Measurements from ENCODE around the gene MTHFD2L. TPM values are rescaled to one million over a fixed set of nuclear protein-coding genes. Genes with fewer than 3 reads are reported as not detected.

The MTHFD2L gene
- total and polyA plus RNA-seq, 9 of the 15 experiments (the other 6 are each of a cell fraction or from before 2014, with no cell fraction given), result 10.0 to 39.0 (median 26.0) TPM

DNA sequence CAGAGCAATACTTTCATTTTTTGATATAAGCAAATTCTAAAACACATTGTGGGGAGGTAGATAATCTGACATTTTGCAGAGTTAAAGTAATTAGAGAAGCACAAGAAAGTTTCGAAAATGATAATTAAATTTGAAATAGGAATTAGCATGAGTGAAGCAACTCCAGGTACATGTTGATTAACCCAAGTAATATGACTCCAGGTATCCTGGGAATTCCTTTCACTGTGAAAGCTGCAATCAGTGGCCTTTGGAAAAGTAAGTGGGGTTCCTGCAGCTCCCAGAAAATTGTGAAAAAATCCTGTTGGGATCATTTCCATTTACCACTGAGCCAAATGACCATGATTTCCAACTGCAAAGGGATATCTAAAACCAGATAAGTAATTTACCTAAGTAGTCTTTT is 32.9 kb upstream of the MTHFD2L start:
- in situ Hi-C loops (cut with MboI), result loop anchor here (25.0 kb wide), 1 partner anchor 813 kb away; no protein-coding TSS in a partner anchor
- POLR2A ChIA-PET, result interaction anchor here (1.1 kb wide), 1 partner anchor 8 kb away, joined by 4 read pairs; no protein-coding TSS in a partner anchor
- CTCF ChIA-PET (ENCODE audit: low intra/inter-chr PET ratio), result no interaction called here
- WGBS (ENCODE audit: insufficient coverage, low coverage, missing lambda C conversion rate), result 50% methylated on average over 1 of the region's 1 CpG
- Histone ChIP-seq H3K4me1 (replicated peaks in 1 of 2; ENCODE audit: control insufficient read depth in 2 of 2, insufficient read depth in 2 of 2, low read length in 2 of 2) (no peaks in the 10 kb centered on the region), H3K9me3 (replicated peaks; ENCODE audit: control insufficient read depth, insufficient read depth, low read depth, low read length) (no peaks in the 10 kb centered on the region), H3K79me2 (ENCODE audit: control insufficient read depth, insufficient read depth, low read length) (no peaks in the 10 kb centered on the region), H3K4me3 (no peak overlapping the region), H3K4me2 (ENCODE audit: insufficient read depth, low read length) (no peak overlapping the region), H3K9ac (ENCODE audit: insufficient read depth in 1 of 2, low read depth in 2 of 2, low read length in 2 of 2) (no peak overlapping the region), H2AFZ (ENCODE audit: low read depth, low read length) (no peak overlapping the region), H3K9me1 (ENCODE audit: control insufficient read depth, insufficient read depth, low read length) (no peaks in the 10 kb centered on the region), H3K27ac (ENCODE audit: extremely low read depth, low read depth, low read length) (no peak overlapping the region), H3K36me3 (ENCODE audit: control insufficient read depth, insufficient read depth, low read length) (no peaks in the 10 kb centered on the region), H4K20me1 (replicated peaks; ENCODE audit: control insufficient read depth, insufficient read depth, low read length) (no peaks in the 10 kb centered on the region), H3K27me3 (ENCODE audit: control insufficient read depth in 2 of 2, insufficient read depth in 2 of 2, low read length in 2 of 2) (no peaks in the 10 kb centered on the region)
- ATAC-seq (no peak), DNase-seq (ENCODE audit: extremely low read depth in 1 of 4, low spot score in 3 of 4) (no peak), FAIRE-seq (no peak)
- intact Hi-C loops (cut with micrococcal nuclease), result no loop called here
- no TSS peak for BruUV-seq (replicated peaks)
- TF ChIP-seq XRCC3 (IDR thresholded peaks at IDR 0.05) (no peak), SIRT6 (IDR thresholded peaks at IDR 0.05; ENCODE audit: low read depth, low read length) (no peak), PML (IDR thresholded peaks at IDR 0.05; ENCODE audit: low read length) (no peak), JUN (IDR thresholded peaks at IDR 0.05; ENCODE audit: borderline replicate concordance, low read depth, low read length) (no peak), JUN (CRISPR knock-in tag; IDR thresholded peaks at IDR 0.05; ENCODE audit: borderline replicate concordance) (no peak), ZBED1 (IDR thresholded peaks at IDR 0.05) (no peak), ZNF165 (CRISPR knock-in tag; IDR thresholded peaks at IDR 0.05; ENCODE audit: borderline replicate concordance) (no peak), YY1 (IDR thresholded peaks at IDR 0.05; ENCODE audit: borderline replicate concordance in 1 of 3, control insufficient read depth in 1 of 3, extremely low read depth in 1 of 3, insufficient read depth in 3 of 3, insufficient read length in 1 of 3, insufficient replicate concordance in 2 of 3, low read depth in 1 of 3, low read length in 2 of 3) (no peak), HNRNPUL1 (IDR thresholded peaks at IDR 0.05; ENCODE audit: low read length) (no peak), ZNF551 (CRISPR knock-in tag; IDR thresholded peaks at IDR 0.05) (no peak), ZNF589 (CRISPR knock-in tag; IDR thresholded peaks at IDR 0.05; ENCODE audit: low read depth) (no peak), POLR2AphosphoS2 (IDR thresholded peaks at IDR 0.05; ENCODE audit: low read length) (no peak), ZNF197 (CRISPR knock-in tag; IDR thresholded peaks at IDR 0.05; ENCODE audit: low read depth) (no peak), TRIM24 (IDR thresholded peaks at IDR 0.05) (no peak), NR1H2 (CRISPR knock-in tag; IDR thresholded peaks at IDR 0.05) (no peak), ZNF583 (CRISPR knock-in tag; IDR thresholded peaks at IDR 0.05) (no peak)
- TF ChIP-seq, protein P1, sequence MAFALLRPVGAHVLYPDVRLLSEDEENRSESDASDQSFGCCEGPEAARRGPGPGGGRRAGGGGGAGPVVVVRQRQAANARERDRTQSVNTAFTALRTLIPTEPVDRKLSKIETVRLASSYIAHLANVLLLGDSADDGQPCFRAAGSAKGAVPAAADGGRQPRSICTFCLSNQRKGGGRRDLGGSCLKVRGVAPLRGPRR (CRISPR knock-in tag; IDR thresholded peaks at IDR 0.05), result no peak
- TF ChIP-seq, protein P2, sequence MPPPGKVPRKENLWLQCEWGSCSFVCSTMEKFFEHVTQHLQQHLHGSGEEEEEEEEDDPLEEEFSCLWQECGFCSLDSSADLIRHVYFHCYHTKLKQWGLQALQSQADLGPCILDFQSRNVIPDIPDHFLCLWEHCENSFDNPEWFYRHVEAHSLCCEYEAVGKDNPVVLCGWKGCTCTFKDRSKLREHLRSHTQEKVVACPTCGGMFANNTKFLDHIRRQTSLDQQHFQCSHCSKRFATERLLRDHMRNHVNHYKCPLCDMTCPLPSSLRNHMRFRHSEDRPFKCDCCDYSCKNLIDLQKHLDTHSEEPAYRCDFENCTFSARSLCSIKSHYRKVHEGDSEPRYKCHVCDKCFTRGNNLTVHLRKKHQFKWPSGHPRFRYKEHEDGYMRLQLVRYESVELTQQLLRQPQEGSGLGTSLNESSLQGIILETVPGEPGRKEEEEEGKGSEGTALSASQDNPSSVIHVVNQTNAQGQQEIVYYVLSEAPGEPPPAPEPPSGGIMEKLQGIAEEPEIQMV (tag; conservative IDR thresholded peaks at IDR 0.05; ENCODE audit: low read depth), result no peak

All from K562 (cell line).